GM18858 (cell line): ENCODE data around the gene EYS.

ENCODE experiments used
- ATAC-seq: cut with Tn5 transposase; IDR thresholded peaks from one replicate; pipeline ENCODE4 v1.9.1; 2021; ENCODE audit not compliant: unreplicated experiment

EYS gene

GRCh38 chr6:64404396-64404795, 1302.6 kb downstream of the EYS start:
- no peak for ATAC-seq

DNA sequence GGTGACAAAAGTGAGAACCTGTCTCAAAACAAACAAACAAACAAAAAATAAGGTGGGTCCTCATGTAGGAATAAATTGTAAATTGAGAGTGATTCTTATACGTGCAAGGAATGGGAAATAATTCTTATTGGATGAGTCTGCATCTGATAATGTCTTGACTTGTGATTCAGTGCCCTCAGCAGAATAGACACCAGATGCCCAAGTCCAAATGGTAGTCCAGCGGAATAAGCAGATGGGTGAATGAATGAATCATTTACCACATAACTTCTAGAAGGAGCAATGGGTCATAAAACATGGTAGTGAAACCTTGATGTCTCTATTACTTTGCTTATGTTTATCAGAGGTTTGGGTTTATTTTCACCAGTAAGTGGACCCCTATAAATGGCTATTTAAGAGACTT, 1323.7 kb downstream of the EYS start:
- ATAC-seq: no peak

DNA sequence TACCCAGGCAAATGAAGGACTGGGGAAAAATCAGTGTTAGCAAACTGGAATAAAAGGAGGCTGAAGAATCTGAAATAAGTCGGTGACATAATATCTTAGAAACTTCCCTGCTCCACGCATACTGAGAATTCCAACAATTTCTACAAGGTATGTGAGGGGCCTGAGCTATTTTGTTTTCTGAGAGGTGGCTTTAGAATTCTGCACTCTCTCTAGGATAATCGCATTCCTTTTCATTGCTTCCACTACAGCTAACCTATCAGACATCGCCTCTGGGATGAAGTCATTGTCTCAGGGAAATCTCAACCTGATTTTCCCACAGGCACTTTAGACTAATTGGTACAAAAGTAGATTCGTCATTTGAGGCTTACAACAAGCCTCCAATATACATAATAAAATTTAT, 1330.6 kb downstream of the EYS start:
- no peak for ATAC-seq

- no peak for ATAC-seq
These were observed 1349.6 kb downstream of the EYS start for GRCh38 chr6:64357430-64357829.

DNA sequence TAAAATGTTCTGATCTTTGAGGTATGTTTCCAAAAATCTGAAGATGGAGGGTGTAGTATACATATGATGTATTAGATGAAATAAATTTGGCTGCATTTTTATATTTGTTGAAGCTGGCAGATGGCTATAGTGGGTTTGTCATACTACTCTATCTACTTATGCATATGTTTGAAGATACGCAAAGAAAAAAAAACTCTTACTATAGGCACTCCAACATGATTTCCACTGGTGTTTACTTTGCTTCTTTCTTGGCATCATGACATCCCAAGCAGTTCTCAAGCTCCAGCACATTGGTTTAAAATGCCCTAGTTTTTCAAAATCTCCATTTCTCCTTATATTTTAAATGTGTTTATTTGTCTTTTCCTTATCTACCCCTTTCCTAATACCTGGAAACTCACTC, 1359.6 kb downstream of the EYS start:
- no peak for ATAC-seq

DNA sequence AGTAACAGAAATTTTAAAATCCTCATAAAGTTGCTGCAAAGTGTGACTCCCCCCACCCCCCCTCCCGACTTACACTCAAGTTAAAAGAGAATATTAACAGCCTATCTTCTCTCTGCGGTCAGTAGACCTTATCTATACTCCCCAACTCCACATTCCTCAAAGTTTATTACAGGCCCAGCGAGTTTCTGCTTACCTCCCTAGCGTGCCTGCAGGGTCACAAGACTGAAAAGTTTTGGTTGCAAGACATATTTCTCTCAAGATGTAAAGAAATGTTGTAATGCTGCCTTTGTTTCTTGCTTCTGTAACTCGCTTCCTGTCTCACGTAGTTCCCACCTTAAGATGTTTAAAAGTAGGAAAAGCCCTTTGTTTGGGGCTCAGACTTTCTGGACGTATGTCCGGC, 1371.8 kb downstream of the EYS start:
- ATAC-seq: no peak

- no peak for ATAC-seq
These were observed 1372.4 kb downstream of the EYS start for GRCh38 chr6:64334636-64335035.

GRCh38 chr6:64330694-64331307, 1376.2 kb downstream of the EYS start:
- peak; percentile 46 for ATAC-seq

GRCh38 chr6:64326939-64327338, 1380.1 kb downstream of the EYS start:
- ATAC-seq: no peak

DNA sequence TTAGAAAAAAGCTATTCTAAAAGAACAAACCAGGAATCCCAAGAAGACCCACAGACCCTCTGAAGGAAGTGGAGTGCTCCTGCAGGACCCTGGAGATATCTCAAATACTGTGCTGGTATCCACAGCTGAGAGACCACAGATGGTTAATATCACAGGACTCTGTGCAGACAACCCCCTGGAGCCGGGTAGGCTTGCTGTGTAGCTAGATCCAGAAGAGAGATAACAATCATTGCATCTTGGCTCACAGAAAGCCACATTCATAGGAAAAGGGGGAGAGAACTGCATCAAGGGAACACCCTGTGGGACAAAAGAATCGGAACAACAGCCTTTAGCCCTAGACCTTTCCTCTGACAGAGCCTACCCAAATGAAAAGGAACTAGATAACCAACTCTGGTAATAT, 1381.9 kb downstream of the EYS start:
- no peak for ATAC-seq

DNA sequence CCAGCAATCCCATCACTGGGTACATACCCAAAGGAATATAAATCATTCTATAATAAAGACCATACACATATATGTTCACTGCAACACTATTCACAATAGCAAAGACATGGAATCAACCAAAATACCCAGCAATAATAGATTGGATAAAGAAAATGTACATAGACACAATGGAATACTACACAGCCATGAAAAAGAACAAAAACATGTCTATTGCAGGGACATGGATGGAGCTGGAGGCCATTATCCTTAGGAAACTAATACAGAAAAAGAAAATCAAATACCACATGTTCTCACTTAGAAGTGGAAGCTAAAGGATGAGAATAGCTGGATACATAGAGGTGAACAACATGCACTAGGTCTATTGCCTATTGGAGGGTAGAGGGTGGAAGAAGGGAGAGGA, 1396.8 kb downstream of the EYS start:
- ATAC-seq: no peak

GRCh38 chr6:64301307-64302236, 1405.5 kb downstream of the EYS start:
- no peak for ATAC-seq

DNA sequence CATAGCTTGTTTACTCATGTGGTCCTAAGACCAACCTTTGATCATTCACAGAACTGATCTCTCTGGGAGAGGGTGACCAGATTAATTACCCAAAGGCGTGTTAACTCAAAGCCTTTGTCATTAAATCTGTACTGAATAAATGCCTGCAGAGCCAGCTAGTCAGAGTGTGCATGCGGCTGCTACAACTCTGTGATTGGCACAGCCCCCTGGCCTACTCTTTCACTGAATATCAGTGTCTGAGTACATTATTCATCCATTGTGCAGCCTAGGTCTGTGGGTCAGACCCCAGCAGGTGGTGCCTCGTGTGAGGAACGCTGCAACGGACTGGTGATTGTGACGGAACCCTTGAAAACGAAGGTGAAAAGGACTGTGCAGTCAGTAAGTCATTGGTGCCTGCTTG, 1407.8 kb downstream of the EYS start:
- no peak for ATAC-seq

- no peak for ATAC-seq
These were observed 1413.0 kb downstream of the EYS start for GRCh38 chr6:64294034-64294433.

DNA sequence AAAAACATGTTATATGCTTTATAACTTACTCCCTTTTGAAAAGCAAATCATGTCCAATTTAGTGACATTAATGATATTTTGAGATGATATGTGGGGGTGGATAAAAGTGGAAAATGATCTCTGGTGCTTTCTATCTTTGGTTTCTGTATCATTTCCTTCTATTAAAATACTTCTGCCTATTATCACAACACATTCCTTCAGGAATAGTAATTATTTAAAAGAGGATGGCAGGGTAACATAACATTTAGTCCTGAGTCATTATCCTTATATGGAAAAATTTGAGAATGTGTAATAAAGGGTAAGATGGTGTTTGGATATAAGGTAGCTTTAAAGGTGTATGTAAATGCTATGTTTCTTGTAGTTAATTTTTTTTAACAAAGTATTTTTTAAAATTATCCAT, 1413.7 kb downstream of the EYS start:
- ATAC-seq: no peak

DNA sequence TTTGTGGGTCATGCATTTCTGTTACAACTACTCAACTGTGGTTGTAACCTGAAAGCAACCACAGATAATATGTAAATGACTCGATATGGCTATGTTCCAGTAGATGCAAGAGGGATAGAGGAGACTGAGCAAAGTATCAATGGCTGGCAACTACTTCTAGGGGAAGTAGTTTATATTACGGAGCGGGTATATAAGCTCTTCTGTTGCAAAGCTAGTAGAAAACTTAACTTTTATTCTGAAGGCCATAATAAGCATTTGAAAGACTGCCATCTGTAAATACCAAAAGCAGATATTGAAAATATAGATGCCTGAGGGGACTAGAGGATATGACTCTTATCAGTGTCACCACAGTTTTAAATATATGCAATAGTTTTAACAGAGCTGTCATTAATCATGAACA, 1416.2 kb downstream of the EYS start:
- no peak for ATAC-seq

DNA sequence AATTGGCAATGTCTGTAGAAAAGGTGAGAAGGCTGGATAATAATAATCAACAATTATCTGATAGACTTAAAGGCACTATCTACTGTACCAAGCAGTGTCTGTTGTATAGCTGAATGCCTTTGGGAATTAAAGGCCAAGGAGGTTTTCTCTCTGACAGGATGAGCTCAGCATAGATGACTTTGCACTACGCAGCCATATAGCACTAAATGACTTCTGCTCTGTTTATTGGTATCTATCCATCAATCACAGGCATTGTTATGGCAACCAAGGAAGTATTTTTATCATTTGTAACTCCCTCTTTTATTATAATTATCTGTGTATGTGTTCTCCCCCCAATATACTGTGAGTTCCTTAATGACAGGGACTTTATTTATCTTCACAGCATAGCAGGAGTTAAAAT, 1417.1 kb downstream of the EYS start:
- no peak for ATAC-seq

DNA sequence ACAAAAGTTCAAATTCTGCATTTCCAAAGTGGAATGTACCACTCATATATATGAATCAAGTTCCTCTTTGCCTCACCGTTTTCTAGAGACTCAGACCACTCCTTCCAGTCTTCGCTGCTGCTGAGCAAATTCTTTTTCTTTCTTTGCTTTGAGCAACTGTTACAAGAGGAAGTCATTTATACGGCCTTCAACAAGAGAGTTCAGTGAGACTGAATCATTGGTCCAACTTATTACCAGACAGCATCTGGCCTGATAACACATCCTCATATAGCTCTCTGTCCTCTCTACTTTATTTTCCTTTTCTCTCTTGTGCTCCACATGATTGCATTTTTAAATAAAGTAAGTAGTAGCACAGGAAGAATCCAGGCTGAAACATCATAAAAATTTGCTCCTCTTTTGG, 1418.7 kb downstream of the EYS start:
- ATAC-seq: no peak

GRCh38 chr6:64281167-64281566, 1425.9 kb downstream of the EYS start:
- ATAC-seq: no peak

- ATAC-seq: no peak
These were observed 1426.5 kb downstream of the EYS start for GRCh38 chr6:64280569-64280968.

DNA sequence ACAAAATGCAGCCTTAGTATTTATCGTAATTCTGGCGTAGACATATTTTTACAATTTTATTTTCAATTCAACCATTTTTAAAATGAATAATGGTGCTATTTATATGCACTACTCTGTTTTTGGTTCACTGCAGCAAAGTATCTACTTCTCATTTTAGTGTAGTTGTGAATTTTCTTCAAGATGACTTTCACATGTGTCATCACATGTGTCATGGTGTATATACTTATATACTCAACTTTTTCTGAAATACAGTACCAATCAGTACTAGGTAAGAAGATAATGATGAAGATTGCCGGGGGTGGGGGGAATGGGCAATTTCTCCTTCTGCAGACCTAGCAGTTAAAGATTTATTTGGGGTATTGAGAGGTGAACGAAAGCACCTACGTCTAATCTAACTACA, 1436.9 kb downstream of the EYS start:
- no peak for ATAC-seq

DNA sequence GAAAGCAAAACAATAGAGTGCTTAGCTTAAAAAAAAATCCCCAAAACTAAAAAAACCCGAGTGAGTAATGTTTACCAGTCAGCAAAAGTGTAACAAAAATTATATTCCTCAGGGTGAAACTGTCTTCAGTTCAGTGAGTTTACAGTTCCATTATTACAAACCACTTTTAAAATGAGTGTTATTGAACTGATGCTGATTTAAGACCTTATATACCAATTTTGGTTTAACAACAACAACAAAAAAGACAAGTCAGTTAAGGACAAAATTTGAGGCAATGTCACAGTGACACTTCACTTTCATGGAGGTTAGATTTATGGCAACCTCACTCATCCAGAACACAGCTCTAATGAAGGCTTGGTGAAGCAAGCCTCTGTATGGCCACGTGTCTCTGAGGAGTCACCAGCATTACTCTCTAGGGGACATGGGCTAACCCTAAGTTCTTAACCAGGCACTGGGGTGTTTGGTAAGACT, 1440.6 kb downstream of the EYS start:
- peak; percentile 92 for ATAC-seq
